GDM1 (cell line): Measurements from ENCODE around the gene CD5L.

Source experiments
- DNase-seq: peaks from one replicate; lab custom pipeline; 2025; lab: John Stamatoyannopoulos, UW

The CD5L gene

DNA sequence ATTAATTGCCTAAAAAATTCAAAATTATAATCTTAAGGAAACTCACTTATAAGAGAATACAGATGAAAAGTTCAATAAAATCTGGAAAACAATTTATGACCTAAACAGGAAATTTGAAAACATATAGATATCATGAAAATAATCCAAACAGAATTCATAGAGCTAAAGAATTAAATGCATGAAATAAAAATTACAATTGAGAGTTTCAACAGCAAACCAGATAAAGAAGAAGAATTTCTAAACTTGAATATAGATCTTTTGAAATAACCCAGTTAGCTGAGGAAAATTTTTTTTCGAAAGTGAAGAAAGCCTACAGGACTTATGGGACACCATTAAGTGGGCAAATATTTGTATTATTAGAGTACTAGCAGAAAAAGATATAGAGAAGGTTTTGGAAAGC is 28.3 kb downstream of the CD5L start:
- DNase-seq = no peak

- no peak for DNase-seq
Measured at GRCh38 chr1:157806431-157807149, 35.0 kb downstream of the CD5L start.

DNA sequence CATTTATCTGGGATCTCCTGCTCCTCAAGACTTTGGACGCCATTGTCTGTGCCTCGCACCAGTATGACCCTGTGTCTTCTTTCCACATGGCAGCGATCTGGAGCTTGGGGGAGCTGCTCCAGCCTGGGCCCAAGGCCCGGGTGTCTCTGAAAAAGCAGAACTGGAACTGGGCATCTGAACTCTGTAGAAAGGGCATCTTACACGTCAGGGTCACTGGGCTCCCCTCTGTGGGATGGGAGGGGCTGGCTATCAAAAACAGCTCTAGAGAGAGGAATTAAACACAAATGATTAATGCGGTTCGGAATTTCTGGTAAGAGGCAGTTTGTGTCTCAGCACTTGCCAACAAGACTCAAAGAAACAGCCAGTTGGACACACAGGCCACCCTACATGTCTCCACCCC is 37.8 kb downstream of the CD5L start:
- no peak for DNase-seq

GRCh38 chr1:157799996-157800395 is 41.6 kb downstream of the CD5L start:
- no peak for DNase-seq

DNA sequence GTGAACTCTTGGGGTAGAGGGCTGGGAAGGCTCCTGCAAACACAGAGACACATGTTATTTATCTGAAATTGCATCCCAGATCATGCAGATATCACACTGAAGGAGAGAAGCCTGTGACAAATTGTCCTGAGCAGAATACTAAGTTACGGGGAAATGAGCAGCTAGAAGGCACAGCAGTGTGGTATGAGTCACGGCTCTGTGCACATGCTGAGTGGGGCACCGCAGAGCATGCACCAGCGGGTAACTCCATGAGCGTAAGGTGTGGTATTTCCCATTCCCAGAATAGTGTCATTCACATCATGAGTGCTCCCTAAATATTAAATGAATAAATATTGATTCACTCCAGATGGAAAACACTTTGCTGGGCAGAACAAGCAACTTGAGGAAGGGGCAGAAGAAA is 43.4 kb downstream of the CD5L start:
- DNase-seq = no peak

GRCh38 chr1:157785248-157785647 is 56.4 kb downstream of the CD5L start:
- DNase-seq = no peak

DNA sequence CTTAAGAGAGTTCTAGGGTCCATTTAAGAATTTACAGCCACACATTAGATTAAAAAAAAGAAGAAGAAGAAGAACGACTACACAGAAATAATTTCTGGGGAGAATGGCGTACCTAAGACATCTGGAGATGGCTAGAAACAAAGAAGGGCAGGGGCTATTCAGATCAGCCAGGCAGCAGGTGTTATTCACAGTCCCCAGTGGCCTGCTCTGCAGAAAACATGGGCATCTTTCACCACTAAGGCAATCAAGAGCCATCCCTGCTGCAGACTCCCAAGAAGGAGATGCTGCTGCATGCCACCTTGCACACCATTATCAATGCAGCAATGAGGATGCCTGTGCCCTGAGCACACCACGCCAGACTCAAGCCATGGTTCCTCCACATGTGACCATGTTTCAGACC is 56.8 kb downstream of the CD5L start:
- no peak for DNase-seq

GRCh38 chr1:157782931-157783330 is 58.7 kb downstream of the CD5L start:
- peak; percentile 19 for DNase-seq

DNA sequence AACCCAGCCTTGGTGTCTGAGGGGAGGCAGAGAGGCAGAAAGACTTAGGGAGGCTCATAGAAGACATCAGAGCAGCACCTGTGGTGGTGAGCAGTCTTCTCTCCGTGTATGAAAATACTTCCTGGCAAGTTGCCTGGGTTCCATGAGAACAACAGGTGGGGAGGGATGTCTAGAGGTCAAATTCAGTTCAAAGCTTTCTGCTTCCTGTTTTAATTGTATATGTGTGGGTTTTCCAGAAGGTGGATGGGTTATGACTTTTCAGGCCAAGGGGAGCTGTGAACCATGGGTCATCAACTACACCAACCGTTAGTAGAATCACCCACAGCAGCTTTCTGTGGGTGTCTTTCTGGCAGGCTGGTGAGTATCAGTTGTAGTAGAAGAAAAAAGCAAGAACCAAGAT is 60.6 kb downstream of the CD5L start:
- DNase-seq = no peak
